Activated naive CD8-positive, alpha-beta T cell treated with anti-CD3 and anti-CD28 coated beads, Interleukin-2, amount 50 U/mL, for 24 hours (primary cell): ENCODE data around the gene FAM124B.

Source experiments
- ATAC-seq: fragments of 150-1000 bp; cut with Tn5 transposase; one replicate; pipeline ENCODE4 v1.10.0; 2021
- DNase-seq: peaks from one replicate; pipeline ENCODE4 v3.0.0; 2021
- H3K27ac Mint-ChIP-seq: one replicate; pipeline ENCODE4 v1.8.0; 2021; ENCODE audit warnings: mild to moderate bottlenecking, mixed read lengths
- H3K27me3 Mint-ChIP-seq: one replicate; pipeline ENCODE4 v1.8.0; 2021; ENCODE audit warnings: mixed read lengths
- H3K36me3 Mint-ChIP-seq: one replicate; pipeline ENCODE4 v1.8.0; 2021; ENCODE audit warnings: low read depth, mixed read lengths
- H3K4me1 Mint-ChIP-seq: one replicate; pipeline ENCODE4 v1.8.0; 2021; ENCODE audit warnings: mixed read lengths
- H3K4me3 Mint-ChIP-seq: one replicate; pipeline ENCODE4 v1.8.0; 2021; ENCODE audit warnings: mild to moderate bottlenecking, moderate library complexity, mixed read lengths
- H3K9me3 Mint-ChIP-seq: one replicate; pipeline ENCODE4 v1.8.0; 2021; ENCODE audit warnings: mixed read lengths

The FAM124B gene

DNA sequence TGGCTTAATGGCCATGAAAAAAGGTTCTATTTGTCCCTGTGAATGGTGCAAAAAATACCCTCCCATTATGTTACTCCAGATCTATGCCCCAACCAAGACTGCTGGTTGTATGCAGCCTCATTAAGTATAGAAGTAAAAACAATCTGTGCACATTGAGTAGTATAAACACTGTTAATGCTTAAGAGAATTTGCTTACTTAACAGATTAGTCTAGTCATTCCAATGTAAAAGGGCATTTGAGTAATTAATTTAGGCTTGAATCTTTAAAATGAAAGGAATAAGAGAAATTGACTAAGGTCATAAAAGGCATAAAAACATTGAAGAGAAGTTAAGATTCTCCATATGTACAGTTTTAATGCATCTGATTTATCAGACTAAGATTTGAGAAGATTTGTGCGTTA is 51.2 kb downstream of the FAM124B start:
- H3K27me3 Mint-ChIP-seq, result peaks cover 21% of the 10 kb centered on the region

DNA sequence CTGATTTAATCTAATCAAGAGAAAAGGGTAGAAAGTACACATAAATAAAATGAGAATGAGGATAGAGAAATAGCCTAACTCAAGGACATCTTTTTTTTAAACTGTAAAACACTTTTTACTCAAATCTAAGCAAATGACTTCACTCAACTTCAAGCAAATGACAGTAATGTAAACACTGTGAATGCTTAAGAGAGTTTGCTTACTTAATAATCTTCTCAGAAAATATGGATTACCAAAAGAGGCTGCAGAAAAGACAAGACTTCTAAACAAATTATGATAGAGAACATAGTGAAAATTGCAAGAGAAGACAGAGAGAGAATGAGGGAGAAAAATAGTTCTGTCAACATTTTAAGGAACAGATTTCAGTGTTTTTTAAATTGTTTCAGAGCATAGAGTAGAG is 52.5 kb downstream of the FAM124B start:
- no peaks in the 10 kb centered on the region for H3K36me3 Mint-ChIP-seq

More for the DNA sequence above, 51.2 kb downstream of the FAM124B start:
- no peak for ATAC-seq
- no peak overlapping the region for H3K4me3 Mint-ChIP-seq
- DNase-seq, result no peak
- H3K36me3 Mint-ChIP-seq, result no peaks in the 10 kb centered on the region
- H3K9me3 Mint-ChIP-seq, result peaks cover 5% of the 10 kb centered on the region
- H3K4me1 Mint-ChIP-seq, result no peaks in the 10 kb centered on the region
- H3K27ac Mint-ChIP-seq, result no peak overlapping the region

DNA sequence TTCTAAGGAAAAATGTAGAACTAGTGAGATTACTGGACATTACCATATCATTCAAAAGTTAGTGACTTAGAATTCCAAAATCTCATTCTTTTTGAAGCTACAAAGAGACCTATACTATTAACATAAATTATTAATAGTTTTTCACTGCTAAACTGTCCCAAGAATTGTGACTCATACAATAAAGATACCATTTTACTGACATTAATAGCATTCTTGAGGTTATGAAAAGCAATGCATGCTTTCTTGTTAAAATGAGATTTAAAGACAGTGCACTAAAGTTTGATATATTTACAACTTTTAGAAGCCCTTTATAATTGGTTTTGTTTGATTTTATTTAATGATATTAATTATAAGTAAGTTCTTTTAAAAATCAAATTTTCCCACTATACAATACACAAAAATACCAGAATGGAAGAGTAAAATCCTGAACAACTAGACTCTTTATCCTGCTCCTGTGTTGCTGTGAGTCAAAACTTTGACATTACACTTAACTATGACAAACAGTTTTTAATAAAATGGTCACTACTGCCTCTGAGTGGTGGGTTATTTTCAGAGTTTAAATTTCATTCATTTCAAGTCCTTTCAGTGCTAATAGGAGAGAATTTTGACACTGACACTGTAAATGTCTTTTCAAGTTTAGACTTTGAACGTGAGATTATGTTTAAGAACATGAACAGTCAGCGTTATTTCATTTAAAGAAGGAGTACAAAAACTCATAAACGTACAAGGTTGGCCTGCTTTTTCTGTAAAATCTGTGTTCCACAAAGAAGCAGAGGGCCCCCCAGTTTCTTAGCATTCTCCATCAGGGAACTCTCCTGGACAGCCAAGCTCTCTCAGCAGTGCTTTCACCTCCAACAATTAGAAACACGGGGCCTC is 54.5 kb downstream of the FAM124B start:
- Mint-ChIP-seq H3K36me3 (no peaks in the 10 kb centered on the region), H3K4me3 (no peak overlapping the region), H3K27ac (no peak overlapping the region), H3K9me3 (peaks cover 6% of the 10 kb centered on the region), H3K4me1 (no peaks in the 10 kb centered on the region), H3K27me3 (peaks cover 14% of the 10 kb centered on the region)
- no peak for DNase-seq
- no peak for ATAC-seq

More for the DNA sequence above, 52.5 kb downstream of the FAM124B start:
- Mint-ChIP-seq H3K27ac (no peak overlapping the region), H3K4me1 (no peaks in the 10 kb centered on the region), H3K9me3 (peaks cover 6% of the 10 kb centered on the region), H3K4me3 (no peak overlapping the region), H3K27me3 (peaks cover 17% of the 10 kb centered on the region)
- no peak for ATAC-seq
- DNase-seq, result no peak

DNA sequence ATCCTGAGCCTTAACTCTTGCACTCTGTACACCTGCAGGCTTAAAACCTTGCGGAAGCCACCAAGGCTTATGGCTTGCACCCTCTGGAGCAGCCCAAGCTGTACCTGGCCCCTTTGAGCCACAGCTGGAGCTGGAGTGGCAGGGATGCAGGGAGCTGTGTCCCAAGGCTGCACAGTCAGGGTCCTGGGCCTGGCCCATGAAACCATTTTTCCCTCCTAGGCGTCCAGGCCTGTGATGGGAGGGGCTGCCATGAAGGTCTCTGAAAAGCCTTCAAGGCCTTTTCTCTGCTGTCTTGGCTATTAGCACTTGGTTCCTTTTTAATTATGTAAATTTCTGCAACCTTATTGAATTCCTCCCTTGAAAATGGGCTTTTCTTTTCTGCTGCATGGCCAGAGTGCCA is 56.4 kb downstream of the FAM124B start:
- Mint-ChIP-seq H3K27ac (no peak overlapping the region), H3K36me3 (no peaks in the 10 kb centered on the region), H3K4me1 (no peaks in the 10 kb centered on the region), H3K27me3 (peaks cover 12% of the 10 kb centered on the region), H3K4me3 (no peak overlapping the region), H3K9me3 (peaks cover 6% of the 10 kb centered on the region)
- DNase-seq (no peak), ATAC-seq (no peak)

DNA sequence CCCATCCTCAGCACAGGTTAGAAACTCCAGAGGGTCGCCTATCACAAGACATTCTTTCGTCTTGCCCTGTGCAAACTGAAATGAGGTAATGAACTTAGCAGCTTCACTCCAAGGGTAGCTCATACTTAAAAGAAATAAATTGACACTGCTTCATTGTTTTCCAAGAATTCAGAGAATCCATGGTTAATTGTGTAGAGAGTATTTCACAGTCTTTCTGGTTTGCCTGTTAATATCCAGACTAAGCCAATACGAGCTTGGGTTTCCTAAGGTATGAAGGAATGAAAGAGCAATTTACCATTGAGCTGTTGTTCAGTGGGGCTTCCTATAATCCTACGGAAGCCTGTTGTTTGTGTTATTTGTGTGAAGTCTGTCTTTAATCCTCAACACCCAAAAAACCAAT is 58.7 kb downstream of the FAM124B start:
- Mint-ChIP-seq H3K36me3 (no peaks in the 10 kb centered on the region), H3K27me3 (peaks cover 8% of the 10 kb centered on the region), H3K27ac (no peak overlapping the region), H3K9me3 (peaks cover 6% of the 10 kb centered on the region), H3K4me3 (no peak overlapping the region), H3K4me1 (no peaks in the 10 kb centered on the region)
- no peak for DNase-seq
- ATAC-seq, result no peak

DNA sequence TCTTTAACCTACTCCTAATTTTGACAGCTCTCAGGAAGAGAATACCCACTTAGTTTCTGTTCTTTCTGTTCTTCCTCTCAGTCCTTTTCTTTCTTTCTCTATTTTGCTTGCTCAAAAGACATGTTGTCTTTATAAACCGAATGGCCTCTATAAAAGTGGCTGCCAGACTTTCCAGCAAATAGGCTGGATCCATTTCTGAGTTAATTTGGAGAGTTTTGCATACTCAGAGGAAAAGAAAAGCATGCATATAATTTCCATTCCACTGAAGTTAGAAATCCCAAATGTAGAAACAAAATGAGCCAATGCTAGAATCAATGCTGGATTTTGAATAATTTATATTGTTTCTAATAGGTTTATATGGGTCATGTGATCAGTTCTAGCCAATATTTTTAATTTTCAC is 65.9 kb downstream of the FAM124B start:
- DNase-seq (no peak), ATAC-seq (no peak)
- Mint-ChIP-seq H3K4me3 (no peak overlapping the region), H3K36me3 (no peaks in the 10 kb centered on the region), H3K27me3 (peaks cover 7% of the 10 kb centered on the region), H3K27ac (no peak overlapping the region), H3K4me1 (no peaks in the 10 kb centered on the region), H3K9me3 (no peaks in the 10 kb centered on the region)

DNA sequence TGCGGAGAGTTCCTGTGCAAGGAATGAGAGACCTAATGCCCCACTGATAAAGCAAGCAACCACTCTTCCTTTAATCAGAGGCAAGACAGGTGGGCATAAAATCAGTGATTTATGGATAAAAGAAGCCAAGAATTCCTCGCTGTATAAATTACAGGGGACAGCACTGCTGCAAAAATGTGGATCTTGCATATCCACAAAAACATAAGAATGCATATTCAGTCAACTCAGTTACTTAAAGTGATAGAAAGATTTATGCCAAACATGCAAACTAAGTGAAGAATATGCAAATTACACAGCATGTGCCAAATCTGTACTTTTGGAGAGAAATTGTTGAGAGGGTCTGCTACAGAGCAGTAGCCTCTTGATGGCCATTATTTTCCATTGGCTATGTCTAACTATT is 67.2 kb downstream of the FAM124B start:
- ATAC-seq, result no peak
- no peaks in the 10 kb centered on the region for H3K9me3 Mint-ChIP-seq

DNA sequence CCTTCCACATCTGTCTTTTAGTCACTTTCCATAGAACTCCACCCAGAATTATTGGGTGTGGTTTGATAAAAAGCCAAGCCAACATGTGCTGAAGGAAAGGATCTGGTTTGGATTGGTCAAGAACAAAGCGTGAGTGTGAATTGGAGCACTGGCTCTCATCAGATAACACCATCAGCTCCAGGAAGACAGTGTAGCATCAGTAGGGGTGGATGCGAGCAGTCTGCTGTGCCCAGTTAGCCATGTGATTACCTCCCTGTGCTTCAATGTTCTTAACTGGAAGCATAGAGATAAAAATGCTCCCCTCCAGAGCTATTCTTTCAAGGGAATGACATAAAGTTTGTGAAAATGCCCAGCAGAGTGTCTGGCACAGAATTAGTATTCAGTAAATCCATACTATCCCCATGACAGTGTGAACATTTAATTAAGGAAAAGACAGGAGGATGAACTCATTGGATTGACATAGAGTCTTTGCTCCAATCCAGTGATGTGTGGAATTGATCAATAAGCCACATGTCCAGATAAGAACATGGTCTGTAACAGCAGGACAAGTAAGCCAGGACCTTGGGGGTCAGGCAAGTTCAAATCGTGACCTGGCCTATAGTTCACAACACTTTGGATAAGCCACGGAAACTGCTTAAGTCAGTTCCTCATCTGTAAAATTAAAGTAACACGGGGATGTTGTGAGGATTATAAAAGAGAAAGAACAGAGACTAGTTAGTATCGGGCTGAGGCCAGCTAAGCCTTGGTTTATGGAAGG is 68.0 kb downstream of the FAM124B start:
- Mint-ChIP-seq H3K36me3 (no peaks in the 10 kb centered on the region), H3K4me1 (no peaks in the 10 kb centered on the region), H3K27ac (no peak overlapping the region), H3K4me3 (no peak overlapping the region), H3K27me3 (peaks cover 7% of the 10 kb centered on the region), H3K9me3 (no peaks in the 10 kb centered on the region)
- no peak for DNase-seq
- no peak for ATAC-seq

More for the DNA sequence above, 67.2 kb downstream of the FAM124B start:
- Mint-ChIP-seq H3K27me3 (peaks cover 7% of the 10 kb centered on the region), H3K4me3 (no peak overlapping the region), H3K36me3 (no peaks in the 10 kb centered on the region), H3K4me1 (no peaks in the 10 kb centered on the region), H3K27ac (no peak overlapping the region)
- no peak for DNase-seq

DNA sequence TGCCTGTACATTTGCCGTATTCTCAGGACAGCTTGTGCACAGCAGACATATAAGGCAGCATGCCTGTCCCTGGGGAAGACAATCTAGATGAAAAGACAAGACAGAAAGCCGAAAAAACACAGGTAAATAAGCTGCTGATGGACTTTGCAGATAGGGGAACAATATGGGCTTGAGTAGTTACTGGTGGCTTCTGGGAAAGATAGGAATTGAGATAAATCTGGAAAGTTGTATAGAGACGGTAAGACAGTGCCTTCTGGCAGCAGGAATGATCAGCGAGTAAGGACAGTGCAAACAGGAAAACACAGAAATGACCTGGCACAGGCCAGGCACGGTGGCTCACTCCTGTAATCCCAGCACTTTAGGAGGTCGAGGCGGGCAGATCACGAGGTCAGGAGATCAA is 70.2 kb downstream of the FAM124B start:
- no peak overlapping the region for H3K27ac Mint-ChIP-seq
- H3K9me3 Mint-ChIP-seq, result no peaks in the 10 kb centered on the region
- H3K4me1 Mint-ChIP-seq, result no peaks in the 10 kb centered on the region
- no peak for DNase-seq
- peaks cover 17% of the 10 kb centered on the region for H3K27me3 Mint-ChIP-seq
- no peaks in the 10 kb centered on the region for H3K36me3 Mint-ChIP-seq
- no peak overlapping the region for H3K4me3 Mint-ChIP-seq
- ATAC-seq, result no peak

DNA sequence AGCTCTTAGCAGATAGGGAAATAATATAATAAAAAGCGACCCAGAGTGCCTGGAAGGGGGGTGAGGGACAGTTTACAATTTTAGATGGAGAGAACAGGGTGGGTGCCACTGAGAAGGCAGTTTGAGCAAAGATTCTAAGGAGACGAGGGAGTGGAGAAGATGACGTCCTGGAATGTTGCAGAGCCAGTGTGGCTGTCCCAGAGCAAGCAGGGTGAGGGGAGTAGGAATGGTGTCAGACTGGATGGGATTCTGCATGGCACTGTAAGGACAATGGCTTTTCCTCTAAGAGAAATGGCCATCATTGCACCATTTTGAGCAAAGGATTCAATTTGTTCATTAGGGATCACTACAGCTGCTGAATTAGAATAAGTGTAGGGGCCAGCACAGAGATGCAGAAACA is 73.1 kb downstream of the FAM124B start:
- DNase-seq (no peak), ATAC-seq (no peak)
- Mint-ChIP-seq H3K4me1 (no peaks in the 10 kb centered on the region), H3K36me3 (no peaks in the 10 kb centered on the region), H3K4me3 (no peak overlapping the region), H3K27ac (no peak overlapping the region), H3K9me3 (no peaks in the 10 kb centered on the region), H3K27me3 (peaks cover 19% of the 10 kb centered on the region)
